Hematopoietic multipotent progenitor cell treated with erythropoietin and hydrocortisone succinate and interleukin-3 and kit ligand, for 6 days (in vitro differentiated cells): Measurements from ENCODE around the gene SYT9.
A peak's percentile ranks its signal among the peaks of the same experiment; 100 is the strongest.

Experiments used
- DNase-seq: peaks from one replicate; pipeline ENCODE4 v3.0.0-alpha.2; 2015

SYT9 gene

DNA sequence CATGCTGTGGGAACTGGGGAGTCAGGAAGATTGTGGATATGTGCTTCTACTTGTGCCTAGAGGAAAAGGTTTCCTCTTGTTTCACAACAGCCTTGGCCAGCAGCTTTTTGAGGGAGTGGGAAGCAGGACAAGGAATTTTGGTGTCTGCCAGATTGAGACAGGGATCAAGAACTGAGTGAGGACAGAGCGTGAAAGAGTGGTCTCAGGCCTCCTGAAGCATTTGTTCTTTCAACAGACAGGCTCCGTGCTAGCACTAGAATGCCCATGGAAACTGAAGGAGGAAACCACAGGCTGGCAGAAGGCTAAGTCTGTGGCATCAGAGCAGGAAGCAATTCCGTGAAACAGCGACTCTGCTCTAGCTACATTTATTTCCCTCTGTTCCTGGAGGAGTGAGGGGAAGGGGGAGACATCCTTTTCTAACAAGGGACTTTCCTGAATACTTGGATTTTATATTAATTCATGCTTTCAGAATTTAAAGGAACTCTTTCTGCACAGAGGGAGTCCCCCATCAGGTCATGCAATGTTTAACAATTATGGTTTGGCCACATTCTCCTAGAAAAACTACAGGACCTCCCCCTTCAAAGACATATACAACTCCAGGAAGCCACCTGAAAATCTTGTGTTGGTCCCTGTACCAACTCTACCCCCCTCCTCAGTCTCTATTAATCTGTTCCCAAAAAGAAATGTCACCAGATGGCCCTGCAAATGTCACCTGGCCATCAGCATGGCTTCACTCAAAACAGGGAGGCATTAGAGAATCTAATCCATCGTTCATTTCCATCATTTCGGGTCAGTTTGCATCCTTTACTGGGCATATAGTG lies 96.1 kb downstream of the SYT9 start:
- peak; percentile 7 for DNase-seq

GRCh38 chr11:7348432-7349304 lies 97.0 kb downstream of the SYT9 start:
- DNase-seq: no peak

DNA sequence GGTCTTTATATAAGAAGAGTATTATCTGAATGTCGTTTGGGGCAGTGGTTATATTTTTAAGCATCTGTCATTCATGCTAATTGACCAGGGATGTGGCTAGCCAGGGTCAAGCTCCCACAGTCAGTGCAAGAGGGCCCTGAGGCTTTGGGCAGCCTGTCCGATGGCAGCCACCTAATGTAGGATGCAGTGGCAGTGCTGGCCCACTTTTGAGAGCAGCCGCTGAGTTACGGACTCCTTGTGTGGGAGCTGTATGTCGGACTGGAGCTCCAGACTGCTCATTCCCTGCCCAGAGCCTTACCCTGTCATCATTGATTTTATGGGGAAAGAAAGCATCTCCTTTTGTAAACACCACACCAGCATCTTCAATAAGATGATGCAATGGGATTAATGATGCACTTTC lies 99.5 kb downstream of the SYT9 start:
- no peak for DNase-seq

DNA sequence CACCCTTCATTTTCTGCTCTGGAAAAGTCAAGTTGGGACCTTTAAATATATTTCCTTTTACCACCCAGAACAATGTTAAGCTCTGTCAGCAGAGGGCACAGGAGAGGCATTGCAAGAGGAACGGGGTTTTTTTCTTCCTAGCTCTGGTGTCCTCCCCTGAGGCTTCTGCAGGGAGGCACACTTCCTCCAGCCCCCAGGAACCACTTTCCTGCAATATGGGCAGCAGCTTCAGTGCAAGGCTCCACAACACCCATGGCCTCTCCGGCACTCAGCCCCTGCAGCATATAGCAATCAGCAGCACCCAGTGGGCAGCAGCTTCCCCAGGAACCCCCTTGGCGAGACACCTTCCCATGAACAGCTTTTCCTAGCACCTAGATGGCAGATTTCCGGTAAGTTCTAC lies 101.4 kb downstream of the SYT9 start:
- DNase-seq: peak; percentile 60

DNA sequence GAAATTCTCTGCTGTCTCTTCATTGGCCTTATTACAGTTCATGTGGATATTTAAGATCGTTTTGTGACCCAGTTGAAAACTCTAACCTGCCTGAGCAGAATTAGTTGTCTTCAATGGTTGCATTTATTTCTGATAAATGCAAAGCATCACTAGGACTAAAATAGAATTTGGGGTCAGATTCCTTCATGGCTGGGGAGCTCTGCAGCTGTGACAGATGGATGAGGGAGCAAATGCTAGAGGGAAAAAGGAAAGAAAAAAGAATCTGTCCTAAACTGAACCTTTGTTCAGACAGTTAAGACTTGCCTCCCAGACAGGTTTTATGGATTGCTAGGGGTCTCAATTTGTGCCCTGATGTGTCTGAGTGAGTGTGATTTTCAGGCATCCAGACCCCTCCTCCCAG lies 113.0 kb downstream of the SYT9 start:
- no peak for DNase-seq

GRCh38 chr11:7367803-7368202 lies 116.1 kb downstream of the SYT9 start:
- DNase-seq: no peak

DNA sequence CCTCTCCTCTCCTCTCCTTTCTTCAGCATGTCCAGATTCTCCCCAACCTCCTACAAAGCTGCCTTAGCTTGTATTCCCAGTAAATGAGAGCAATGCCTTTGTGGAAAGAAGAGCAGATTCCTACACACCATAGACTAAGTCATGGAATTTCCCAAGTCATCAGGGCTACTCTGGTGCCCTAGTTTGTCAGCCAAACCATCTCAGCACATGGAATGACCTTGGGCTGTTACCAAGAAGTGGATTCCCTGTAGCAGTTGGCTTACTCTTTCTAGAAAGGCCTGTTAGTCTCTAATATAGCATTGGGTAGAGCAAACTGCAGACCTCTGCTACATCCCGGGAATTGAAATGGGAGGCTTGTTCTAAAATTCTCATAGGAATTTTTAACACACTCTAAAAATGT lies 124.7 kb downstream of the SYT9 start:
- no peak for DNase-seq

DNA sequence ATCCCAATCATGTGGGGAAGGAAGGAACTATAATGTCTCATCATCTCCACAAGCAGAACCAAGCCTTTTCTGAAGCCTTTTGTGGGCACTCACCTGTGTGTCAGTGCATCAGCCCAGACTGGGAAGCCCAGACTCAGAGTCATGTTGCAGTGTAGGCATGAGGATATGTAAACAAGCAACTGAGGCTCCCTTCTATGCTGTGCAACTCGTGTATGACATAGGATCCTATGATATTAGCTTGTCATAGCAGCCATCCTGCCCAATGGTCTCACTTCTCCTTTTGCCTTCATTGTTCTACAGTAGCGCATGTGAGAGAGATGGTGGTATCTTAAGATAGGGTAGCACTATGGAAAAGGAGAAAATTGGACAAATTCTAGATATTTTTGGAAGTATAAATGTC lies 130.2 kb downstream of the SYT9 start:
- DNase-seq: no peak

DNA sequence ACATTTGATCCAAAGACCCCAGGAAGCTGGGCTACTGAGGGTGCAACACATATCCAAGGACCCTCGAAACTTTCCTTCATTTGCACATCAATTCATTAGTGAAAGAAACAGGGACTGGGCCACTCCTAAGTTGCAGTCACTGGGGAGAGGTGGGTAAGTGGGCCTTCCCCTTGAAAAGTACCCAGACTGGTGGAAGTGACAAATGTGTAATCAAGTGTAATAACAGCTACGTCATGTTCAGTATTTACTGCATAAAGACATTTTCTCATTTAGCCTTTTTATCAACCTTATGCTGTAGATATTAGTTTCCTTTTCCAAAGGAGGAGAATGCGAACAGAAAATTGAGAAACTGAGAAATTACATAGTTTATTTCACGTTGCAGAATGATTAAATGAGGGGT lies 131.7 kb downstream of the SYT9 start:
- no peak for DNase-seq

DNA sequence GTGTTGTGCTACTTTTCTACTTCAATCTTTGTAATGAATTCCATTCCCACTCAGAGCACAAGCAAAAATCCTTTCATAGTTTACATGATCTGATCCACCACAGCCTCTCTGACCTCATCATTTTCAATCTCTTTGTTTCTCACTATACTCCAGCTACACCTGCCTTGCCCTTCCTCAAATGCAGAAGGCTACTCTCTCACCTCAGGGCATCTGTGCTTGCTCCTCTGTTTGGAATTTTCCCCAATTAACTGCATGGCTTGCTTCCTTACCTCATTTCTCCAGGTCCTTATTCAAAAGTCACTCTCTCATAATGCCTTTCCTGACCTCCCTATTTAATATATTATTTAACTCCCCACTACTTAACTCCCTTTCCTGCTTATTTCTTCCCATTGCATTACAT lies 133.0 kb downstream of the SYT9 start:
- no peak for DNase-seq

DNA sequence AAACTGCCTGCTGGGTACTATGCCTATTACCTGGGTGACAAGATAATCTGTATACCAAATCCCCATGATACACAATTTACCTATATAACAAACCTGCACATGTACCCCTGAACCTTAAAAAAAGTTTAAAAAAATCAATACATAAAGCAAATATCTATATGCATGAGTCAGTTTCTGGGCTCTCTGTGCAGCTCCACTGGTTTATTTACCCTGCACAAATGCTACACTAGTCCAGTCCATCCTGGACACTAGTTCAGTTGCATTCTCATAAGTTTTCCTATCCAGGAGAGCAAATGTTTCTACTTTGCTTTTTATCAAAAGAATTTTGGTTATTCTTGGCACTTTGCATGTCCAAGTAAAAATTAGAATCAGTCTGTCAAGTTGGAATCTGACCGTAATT lies 133.8 kb downstream of the SYT9 start:
- DNase-seq: no peak

DNA sequence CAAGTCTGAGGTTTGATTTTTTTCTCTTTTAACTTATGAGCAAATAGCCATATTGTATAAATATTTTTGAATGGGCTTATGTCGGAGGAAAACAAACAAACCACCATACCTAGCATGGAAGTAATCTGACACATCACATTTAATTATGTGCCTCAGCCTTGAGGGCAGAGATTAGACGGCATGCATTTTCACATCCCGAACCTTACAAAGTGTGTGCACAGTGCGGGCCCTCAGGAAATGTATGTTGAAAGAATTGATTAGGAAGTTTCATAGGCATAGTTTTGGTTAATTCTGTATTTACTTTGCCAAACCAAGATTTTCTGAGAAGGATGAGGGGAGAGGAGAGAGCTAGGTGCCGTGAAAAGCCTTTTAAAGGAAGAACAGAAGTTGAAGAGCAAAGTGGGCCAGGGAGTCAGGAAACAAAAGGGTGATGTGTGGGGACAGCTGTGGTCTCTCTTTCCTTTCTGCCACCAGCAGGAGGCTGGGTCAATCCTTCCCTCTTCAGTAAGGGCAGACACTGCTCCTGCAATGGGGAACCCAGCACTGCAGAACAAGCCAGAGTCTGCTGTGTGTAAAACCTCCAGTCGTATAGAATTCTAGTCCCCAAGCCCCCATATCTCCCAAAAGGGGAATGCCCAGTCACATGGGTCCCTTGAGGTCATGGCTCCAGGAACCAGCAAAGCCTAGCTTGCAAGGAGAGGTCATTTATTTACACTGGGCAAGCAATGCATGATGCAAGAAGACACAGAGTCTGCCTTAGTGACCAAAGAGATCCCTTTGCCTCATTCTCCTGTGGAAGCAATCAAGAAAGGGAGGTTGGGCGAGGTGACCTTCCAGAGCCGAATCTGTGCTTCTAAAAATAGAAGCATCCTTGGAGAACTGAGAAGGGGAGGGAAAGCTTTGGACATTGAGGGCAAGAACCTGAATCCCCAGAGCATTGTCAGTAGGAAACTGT lies 162.5 kb downstream of the SYT9 start:
- peak; percentile 4 for DNase-seq

GRCh38 chr11:7414973-7415817 lies 163.5 kb downstream of the SYT9 start:
- no peak for DNase-seq

GRCh38 chr11:7416080-7416479 lies 164.4 kb downstream of the SYT9 start:
- DNase-seq: no peak

DNA sequence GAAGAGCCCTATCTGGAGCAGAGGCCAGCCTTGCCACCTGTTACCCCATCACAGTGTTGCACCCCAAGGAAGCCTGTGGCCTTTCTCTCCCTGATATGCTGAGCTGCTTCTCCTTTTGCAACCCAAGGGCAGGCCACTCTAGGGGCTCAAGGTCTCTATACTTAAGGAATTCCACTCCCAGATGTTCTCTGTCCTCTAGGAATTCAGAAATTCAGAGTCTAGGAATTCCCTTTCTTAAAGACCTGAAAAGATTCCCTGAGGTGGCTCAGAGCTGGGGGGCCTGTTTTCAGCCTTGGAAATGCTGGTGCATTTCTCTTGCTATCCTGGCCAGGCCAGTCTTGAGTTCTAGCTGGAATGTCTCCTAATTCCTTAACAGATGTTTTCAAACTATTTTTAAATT lies 165.6 kb downstream of the SYT9 start:
- no peak for DNase-seq

DNA sequence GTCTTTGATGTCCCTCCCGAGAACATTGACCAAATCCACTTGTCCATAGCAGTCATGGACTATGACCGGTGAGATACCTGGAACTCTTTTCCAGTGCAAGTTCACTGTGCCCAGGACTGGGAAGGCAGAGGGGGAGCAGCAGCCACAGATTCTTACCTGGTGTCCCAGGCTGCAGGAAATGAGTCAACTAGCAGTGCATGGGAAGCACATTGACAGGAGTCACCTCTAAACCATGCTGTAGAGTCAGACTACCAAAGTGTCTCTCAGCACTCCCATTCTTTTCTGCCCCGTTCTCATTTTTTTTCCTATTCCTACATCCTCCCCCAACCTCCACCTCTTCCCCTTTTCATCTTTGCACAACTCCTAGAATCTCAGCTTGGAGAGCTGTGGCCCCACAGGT lies 166.4 kb downstream of the SYT9 start:
- DNase-seq: no peak

- DNase-seq: no peak
These were observed 167.2 kb downstream of the SYT9 start for GRCh38 chr11:7418906-7419305.

DNA sequence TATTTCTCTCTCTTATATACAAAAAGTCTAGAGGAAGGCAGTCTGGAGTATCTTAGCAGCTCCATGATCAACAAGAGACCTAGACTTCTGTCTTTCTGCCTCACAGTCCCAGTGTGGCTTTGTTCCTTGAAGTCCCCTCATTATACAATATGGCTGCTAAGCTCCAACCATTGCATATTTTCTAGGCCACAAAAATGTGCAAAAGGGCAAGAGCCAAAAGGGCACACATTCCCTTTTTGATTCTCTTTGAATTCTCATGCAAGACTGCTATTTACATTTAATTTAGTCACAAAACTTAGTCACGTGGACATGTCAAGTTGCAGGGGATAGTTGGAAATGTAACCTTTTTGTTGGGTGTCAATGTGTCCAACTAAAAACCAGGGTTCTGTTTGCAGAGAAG lies 169.4 kb downstream of the SYT9 start:
- no peak for DNase-seq

GRCh38 chr11:7422544-7423331 lies 171.0 kb downstream of the SYT9 start:
- no peak for DNase-seq

GRCh38 chr11:7423946-7424345 lies 172.2 kb downstream of the SYT9 start:
- DNase-seq: no peak

DNA sequence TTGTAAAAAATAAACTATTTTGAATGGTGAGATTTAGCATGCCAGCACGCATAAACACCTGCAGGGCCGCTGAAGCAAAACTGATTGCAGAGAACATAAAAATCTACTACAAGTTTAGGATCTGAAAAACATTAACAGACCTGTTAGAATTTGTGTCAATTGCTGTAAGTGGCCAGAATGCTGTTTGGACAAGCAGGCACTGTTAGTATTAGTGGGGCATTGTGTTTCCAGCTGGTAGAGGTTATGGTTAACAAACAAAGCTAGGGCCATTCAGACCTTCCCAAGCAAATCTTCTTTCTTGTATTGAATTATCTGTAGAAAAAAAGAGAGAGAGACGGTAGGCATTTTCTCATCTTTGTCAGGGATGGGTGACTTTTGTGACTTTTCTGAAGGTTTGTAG lies 176.0 kb downstream of the SYT9 start:
- no peak for DNase-seq
